CD1c-positive myeloid dendritic cell (primary cell): ENCODE data around the gene LONP2.
A peak's percentile ranks its signal among the peaks of the same experiment; 100 is the strongest.
"Not testable (repeated sequence)": the region's sequence is repeated elsewhere in the genome, so short reads cannot be mapped to it uniquely, and the experiment has no call there.

Experiments
- DNase-seq: peaks from one replicate; pipeline ENCODE4 v3.0.0-alpha.2; 2016; ENCODE audit errors: extremely low spot score

Gene LONP2

DNA sequence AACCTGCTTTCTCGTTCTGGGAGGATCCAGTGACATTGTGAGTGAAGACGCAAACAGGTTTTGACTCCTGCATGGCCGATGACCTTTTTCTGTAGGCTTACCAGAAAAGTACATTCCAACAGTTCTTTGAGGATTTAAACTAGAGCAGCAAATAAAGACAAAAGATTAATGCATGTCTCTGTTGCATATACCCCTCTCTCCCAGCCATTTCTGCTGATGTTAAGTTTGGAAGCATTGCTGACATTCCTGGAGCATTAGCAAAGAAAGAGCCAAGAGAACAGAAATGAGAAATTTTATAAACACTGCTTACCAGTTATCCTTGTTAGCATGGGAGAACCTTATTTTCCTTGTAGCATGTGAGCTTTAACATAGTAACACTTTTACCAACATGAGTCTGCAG, 91.9 kb downstream of the LONP2 start:
- DNase-seq, result no peak

DNA sequence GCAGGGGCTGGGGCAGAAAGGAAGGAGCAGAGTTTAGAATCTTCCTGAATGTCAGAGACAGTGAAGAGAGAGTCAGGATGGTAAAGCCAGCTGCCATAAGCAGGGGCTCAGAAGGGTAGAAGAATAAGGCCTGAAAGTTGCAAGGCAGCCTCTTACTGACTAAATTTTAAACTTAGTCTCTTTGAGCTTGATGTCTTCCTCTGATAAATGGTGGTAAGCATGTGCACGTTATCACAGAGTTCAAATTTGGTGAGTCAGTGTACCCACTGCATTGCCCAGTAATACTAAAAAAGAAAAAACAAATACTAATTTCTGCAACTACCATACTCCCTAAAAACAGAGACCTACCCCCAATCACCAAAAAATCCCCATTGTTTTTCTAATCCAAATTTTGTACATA, 96.0 kb downstream of the LONP2 start:
- DNase-seq, result no peak

DNA sequence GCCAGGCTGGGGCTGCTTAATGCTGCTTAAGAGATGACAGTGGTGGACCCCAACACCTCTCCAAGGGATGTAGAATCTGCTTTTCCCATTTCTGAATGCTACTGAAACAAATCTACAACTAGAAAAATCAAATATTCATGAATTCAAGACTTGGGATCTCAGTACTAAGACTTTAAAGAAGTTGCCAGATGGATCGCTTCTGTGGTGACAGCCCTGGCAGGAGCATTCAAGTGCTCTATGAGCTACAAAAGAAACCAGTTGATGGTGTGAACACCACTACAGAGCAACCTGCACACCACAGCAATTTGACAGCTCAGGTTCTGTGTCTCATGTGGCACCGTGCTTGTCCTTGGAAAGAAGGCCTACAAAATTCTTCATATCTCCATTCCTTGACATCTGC, 98.5 kb downstream of the LONP2 start:
- no peak for DNase-seq

DNA sequence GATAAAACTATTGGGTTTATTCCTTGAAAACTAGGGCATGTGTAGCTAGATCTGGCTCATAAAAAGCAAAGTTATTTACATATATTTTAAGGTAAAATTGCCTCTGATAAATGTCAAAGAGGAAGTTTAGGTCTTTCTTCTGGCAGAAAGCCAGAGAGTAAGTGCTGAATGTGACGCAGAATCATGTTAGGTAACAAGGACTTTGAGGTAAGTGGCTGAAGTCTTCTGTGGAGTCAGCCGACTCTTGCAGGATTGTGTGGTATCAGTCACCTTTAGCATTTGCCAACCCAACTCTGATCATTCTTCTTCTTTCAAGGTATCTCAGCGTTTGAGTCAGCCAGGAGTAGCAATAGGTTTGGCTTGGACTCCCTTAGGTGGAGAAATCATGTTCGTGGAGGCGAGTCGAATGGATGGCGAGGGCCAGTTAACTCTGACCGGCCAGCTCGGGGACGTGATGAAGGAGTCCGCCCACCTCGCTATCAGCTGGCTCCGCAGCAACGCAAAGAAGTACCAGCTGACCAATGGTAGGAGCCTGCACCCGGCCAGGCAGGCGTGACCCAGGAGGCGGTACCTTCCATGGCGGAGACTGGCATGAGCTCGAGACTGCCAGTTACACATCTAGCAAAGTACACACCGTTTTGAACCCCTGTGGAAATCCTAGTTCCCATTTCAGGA, 103.2 kb downstream of the LONP2 start:
- peak; percentile 58 for DNase-seq

DNA sequence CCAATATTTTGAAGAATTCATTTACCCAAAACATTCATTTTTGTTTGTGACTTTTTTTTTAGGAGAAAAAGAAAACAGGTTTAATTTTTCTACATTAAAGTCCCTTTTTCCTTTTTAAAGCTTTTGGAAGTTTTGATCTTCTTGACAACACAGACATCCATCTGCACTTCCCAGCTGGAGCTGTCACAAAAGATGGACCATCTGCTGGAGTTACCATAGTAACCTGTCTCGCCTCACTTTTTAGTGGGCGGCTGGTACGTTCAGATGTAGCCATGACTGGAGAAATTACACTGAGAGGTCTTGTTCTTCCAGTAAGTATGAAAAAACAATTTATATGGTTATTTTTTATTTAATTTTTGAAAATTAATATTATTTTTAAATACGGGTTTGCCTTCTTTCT, 103.9 kb downstream of the LONP2 start:
- DNase-seq, result no peak

DNA sequence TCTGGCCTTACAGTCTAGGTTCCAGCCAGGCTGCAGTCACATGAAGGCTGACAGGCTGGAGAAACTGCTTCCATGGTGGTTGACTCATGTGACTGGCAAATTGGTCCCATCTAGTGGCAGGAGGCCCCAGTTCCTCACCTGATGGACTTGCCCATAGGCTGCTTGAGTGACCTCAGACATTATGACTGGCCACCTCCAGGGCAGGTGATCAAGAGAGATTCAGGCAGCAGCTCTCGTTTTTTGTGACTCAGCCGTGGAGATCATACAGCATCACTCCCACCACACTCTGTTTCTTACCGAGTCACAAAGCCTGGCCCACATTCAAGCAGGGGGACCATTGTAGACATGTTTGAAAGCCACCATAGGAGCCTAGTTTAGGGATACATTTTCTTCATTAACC, 106.6 kb downstream of the LONP2 start:
- DNase-seq, result no peak

DNA sequence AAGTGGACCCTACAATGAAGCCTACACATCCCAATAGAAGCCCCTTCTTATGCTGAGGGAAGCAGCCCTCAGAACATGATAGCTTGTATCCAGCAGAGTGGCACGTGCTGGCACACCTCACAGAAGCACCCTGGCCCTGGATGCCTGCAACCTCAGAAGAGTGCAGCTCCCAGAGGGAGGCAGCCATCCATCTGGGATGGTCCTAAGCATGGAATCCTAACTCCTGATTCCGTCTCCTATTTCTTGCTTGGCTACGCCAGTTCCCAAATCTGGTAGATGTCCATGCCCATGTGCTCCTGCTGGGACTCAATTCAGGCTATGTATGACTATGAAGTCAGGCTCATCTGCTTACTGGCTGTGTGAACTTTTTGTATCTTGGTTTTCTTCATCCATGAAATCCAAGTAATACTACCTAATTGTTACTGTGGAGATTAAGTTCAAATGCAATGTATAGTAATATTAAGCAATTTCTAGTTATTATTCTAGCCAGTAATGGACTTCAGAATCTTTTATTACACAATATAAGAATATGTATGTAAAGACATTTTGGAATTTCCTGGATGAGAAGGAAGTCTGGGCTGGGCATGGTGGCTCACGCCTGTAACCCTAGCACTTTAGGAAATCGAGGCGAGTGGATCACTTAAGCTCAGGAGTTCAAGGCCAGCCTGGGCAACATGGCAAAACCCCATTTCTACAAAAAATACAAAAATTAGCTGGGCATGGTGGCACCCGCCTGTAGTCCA, 108.7 kb downstream of the LONP2 start:
- no peak for DNase-seq

DNA sequence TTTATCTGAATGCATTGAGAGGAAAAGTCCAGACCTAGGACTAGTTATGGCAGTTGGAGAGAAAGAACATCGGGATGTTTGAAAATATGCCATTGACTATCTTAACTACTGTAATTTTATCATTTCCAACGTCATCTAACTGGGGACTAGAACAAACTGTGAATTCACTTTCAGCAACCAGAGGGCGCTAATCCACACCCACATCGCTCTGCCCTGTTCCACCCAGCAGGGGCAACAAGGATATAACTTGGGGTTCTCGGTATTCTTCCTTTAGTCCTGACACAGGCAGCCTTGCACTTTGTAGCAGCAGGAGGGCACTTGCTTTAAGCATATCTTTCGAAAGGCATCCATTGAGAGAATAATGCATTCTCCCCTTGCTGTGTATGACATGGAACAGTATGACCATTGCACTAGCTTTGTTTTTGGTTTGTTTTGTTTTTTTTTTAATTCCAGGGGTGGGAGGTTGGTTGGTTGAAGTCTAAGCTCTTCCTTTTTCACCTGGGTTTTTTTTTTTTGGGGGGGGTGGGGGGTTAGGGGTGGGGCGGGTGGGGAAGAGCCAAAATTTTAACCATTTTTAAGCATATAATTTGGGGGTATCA, 109.6 kb downstream of the LONP2 start:
- peak; percentile 85 for DNase-seq

DNA sequence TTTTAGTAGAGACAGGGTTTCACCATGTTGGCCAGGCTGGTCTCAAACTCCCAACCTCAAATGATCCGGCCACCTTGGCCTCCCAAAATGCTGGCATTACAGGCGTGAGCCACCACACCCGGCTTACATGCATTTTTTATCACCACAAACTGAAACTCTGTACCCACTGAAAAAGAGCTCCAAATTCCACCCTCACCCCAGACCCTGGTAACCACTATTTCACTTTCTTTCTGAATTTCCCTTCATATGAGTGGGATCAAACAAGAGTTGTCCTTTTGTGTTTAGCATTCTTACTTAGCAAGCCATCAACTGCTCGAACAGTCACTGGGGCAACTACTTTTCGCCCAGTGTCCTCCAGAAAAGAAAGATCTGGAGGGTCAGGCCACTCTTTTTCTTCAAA, 110.3 kb downstream of the LONP2 start:
- not testable (repeated sequence) for DNase-seq

DNA sequence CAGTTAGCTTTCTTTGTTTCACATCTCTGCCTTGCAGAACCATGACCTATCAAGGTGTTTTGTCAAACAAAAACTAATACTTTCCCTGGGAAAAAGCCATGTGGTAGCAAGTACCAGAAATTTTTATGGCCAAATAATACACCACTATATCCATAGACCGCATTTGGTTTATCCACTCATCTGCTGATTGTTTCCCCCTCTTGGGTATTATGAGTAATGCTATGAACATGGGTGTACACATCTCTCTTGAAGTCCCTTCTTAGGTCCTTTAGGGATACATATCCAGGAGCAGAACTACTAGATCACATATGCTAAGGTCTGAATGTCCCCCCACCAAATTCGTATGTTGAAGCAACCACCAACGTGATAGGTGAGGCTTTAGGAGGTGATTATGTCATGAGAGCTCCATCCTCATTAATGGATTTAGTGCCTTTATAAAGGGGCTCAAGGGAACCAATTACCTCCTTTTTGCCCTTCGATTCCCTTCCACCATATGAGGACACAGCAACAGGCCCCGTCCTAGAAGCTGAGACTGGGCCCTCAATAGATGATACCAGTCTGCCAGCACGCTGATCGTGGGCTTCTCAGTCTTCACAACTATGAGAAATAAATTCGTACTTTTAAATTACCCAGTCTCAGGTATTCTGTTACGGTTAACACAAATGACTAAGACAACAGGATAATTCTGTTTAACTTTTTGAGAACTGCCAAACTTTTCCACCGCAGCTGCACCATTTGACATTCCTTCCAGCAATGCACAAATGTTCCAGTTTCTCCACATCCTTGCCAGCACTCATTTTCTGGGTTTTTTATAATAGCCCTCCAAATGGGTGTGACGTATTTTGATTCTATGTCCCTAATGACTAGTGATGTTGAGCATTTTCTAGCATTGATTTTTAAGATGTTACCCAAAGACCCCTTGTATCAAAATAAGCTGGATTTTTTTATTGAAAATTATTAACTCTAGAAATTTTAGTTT, 111.1 kb downstream of the LONP2 start:
- no peak for DNase-seq

DNA sequence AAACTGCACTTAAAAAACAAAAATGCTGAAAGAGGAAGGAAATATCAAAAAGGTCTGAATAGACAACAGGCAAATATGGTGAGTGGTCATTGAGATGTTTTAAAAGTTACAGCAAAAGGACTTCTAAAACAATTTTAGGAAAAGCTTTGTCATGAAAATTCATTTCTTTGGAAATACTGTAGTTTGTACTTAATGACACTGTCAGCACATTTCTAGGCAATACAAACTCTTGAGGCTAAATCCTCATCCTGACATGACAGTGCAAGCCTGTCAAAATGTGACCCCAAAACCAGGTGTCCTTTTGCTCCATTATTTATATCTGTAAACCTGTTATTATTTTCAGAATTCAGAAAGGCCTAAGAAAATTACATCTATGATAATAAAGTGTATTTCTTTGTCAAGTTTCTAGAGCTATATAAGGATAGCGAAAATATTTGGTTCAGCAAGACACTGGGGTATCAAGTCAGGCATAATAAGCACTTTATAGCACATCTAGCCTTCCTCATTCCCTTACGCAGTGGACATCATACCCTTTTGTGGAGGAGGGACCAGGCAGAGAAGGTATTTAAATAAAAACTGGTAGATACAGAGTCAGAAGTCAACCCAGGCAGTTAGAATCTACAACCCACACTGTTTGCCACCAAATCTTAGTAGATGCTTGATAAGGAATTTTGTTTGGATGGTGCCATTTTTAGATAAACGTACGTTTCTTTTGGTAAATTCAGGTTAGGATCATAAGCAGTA, 112.7 kb downstream of the LONP2 start:
- DNase-seq, result no peak

DNA sequence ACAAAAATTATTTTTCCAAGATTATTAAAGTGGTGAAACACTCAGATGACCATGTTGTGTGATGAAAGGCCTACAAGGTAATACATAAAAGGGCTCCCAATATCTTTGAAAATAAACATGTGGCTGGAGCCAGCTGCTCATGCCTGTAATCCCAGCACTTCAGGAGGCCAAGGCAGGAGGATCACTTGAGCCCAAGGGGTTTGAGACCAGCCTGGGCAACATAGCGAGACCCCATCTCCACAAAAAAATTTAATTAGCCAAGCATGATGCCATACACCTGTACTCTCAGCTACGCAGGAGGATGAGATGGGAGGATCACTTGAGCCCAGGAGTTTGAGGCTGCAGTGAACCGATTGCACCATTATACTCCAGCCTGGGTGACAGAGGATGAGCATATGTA, 114.3 kb downstream of the LONP2 start:
- no peak for DNase-seq

DNA sequence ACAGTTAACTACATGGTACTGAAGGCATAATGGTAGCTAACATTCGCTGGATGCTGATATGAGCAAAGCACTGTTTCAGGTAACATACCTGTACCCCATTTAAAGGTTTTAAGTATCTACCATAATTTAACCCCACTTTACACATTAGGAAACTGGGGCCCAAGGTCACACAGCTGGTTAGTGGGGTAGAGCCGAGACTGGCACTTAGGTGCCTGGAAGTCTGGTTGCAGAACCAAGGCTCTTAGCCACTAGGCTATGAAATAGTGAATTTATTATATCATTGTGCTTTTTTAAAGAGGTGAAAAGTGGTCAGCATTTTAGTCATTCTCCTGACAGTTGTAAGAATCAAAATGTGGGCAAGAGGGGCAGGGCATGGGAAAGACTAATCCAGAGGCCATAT, 115.9 kb downstream of the LONP2 start:
- DNase-seq, result no peak

DNA sequence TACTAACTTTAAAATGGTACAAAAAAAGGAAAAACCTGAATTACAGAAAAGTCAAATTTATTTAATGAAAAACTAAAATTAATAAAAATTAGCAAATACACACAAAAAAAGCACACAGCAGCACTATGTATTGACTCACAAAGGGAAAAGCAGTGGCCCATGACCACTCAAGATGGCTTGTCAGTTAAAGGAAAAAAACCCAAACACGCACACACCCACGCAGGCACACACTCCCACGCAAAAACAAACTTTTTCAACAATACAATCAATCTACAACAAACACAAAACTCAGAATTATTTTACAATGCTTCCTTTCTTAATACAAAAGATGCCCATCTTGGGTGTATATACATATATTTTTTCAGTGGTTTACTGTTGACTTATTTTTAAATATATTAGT, 116.9 kb downstream of the LONP2 start:
- DNase-seq, result no peak

DNA sequence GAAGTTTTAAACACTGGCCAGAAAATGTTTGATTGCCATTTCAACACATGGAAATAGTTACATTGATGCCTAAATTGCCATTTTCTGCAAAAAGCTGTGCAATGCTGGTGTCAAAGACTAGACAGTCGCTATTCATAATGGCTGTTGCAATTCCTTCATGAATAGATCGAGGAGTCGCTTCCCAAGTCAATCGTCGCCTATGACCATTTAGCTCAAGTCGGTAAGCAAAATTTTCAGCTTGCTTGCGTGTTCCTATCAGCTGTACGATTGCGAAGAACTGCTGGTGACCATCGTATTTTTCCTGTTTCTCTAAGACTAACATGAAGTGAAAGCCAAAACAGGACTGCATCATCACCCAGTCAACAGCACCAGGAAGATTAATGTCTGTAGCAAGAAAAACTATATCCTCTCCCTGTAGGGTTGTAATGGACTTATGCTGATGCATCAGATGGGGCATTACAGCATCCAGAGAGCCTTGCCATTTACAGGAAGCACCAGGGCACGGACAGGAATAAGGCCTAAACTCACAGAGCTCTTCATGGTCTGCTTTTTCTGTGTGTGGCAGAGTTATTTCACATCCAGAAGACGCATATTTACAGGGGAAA, 117.5 kb downstream of the LONP2 start:
- DNase-seq, result peak; percentile 41

DNA sequence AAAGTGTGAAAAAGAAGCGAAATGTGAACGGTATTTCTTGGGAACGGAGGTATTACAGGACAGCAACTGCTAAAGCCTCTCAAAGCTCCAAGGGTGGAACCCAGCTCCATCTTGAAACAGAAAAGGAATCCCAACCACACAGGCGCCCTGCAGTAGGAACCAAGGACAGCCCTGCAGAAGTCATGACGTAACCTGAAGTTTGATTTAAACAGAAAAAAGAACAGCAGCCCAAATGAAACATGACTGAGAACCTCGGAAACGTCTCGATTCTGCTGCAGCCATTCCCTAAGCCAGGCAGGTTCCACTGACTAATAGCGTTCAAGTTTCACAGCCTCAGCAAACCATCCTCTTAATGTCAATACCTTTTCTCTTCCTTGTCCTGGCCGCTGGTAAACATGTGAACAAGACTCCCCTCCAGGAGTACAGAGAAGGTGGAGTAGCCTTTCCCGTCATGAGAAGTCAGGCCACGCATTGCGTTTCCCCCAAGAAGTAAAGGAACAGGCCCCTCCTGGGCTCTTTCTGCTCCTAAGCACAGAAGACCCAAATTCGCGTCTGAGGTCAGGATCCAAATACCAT, 121.0 kb downstream of the LONP2 start:
- no peak for DNase-seq

DNA sequence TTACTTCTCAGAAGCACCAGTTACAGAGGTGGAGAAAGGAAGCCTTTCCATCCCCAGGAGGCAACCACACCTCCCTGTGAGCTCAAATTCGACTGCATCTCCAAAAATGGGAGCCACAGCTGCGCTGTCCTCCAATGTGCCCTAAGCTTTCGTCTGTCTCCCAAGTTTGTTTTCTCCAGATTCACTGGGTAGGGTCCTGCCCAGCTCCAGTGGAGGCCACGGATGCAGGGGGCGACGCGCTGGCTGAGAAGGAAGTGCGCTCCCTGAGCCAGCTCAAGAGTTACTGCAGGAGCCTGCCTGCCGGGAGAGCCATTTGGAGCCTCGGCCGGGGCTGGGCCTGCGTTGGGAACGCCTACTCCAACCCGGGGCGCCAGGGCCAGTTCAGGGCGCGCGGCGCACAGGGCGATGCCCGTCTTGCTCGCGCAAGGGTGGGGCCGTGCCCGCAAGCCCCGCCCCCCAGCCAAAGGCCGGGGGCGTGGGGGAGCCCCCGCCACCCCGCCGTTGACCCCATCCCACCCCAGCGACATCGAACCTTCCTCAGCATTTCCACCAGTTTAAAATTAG, 121.6 kb downstream of the LONP2 start:
- DNase-seq, result peak; percentile 90

DNA sequence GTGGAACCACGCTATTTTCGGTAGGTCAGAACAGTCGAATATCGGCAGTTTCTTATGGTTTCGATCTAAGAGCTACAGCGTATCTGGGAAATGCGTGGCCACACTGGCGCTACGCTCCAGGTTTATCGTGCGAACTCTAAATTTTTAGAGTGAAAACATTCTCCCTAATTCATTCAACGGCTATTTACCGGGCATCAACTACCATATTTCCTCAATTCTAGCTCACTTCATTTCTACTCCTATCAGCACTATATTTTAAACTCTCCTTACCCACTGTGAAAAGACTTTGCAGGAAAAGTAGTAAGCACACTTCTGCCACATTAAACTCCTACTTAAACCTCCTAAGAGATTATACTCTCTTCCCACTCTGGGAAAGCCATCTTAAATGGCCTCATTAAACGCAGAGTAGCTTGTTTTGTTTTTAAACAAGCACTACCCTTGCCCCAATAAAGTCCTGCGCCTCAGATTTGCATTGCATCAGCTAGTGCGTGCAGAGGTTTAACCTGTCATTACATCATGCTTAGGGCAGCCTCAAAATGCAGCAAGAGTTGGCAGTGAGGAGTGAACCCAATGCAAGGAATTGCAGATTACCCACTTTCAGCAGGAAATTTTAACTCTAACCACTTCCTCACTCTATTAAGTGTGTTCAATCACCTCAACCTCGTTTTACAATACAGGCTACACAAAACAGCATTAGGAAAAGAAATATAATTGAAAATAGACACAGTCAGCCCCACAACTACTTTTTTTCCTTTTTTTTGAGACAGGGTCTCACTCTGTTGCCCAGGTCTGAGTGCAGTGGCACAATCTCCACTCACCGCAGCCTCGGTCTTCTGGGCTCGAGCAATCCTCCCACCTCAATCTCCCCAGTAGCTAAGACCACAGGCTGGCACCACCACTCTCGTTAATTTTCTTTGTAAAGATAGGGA, 122.3 kb downstream of the LONP2 start:
- DNase-seq, result peak; percentile 76

DNA sequence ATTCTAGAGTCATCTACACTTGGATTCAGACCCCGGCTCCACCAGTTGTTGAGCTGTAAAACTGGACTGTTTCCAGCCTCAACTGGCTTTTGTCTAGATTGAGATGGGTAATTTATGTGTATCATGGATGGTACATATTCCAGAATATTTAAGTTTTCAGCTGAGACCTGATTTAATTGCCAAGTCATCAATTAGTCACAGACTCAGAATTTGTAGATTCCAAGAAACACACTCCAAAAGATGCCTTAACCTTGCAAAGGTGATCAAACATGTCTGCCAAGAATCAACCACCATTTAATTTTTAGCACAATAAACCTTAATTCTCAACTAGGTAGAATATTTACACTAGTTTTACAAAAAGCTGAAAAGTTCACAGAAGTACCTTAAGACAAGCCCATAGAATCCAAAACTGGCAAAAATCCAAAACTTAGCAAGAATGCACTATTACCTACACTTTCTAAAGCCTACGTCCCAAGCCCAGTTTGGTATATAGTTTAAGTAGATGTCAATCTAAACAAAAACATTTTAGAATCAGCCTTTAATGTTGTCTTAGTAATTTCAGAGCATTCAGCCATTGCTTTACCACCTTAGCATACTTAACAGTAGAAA, 123.4 kb downstream of the LONP2 start:
- DNase-seq, result no peak
